Kidney epithelial cell (primary cell): ENCODE measurements around the gene DEUP1. TPM values are rescaled to one million over a fixed set of nuclear protein-coding genes. Genes with fewer than 3 reads are reported as not detected.

Experiments
- DNase-seq: peaks from one replicate; pipeline ENCODE4 v3.0.0-alpha.2; 2010; ENCODE audit warnings: low read depth
- H3K27me3 ChIP-seq: 2 replicates; pipeline ENCODE4 v1.6.0; 2011; ENCODE audit warnings: low read length; ENCODE audit not compliant: control insufficient read depth, insufficient read depth
- H3K36me3 ChIP-seq: 2 replicates; pipeline ENCODE4 v1.5.1; 2011; ENCODE audit warnings: low read length; ENCODE audit not compliant: control insufficient read depth, insufficient read depth
- H3K4me3 ChIP-seq: 2 replicates; pipeline ENCODE4 v1.5.1; 2011; ENCODE audit warnings: low read depth, mild to moderate bottlenecking, control low read depth, low read length
- total RNA-seq: library from RNA; depleted of rRNA; stranded (reverse); fragments of >200 nt; gene quantifications from 2 replicates; pipeline ENCODE4 v1.2.3, GENCODE V29; 2015
- TF ChIP-seq, protein P1 (sequence below): IDR thresholded peaks from 2 replicates; pipeline ENCODE4 v1.5.1; 2011; ENCODE audit warnings: mild to moderate bottlenecking, moderate library complexity, low read length, control low read depth, inconsistent platforms; ENCODE audit not compliant: insufficient read depth, poor library complexity, severe bottlenecking

The DEUP1 gene
- total RNA-seq, 1 donor from 2014 or later = not detected

DNA sequence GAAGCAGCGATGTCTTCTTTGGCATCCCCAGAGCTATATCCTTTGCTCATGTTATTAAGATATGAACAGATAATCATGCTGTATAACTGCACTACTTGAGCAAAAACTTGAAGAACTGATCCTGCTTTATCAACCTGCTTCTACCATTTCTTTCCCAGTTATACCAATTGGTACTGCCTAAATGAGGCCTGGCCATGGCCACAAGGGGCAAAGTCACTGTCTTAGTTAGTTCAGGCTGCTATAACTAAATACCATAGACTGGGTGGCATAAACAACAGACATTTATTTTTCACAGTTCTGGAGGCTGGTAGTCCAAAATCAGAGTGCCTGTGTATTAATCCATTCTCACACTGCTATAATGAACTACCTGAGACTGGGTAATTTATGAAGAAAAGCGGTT lies 37.5 kb downstream of the DEUP1 start:
- H3K4me3 ChIP-seq = no peak overlapping the region
- no peaks in the 10 kb centered on the region for H3K36me3 ChIP-seq
- no peak for DNase-seq
- TF ChIP-seq, protein P1, sequence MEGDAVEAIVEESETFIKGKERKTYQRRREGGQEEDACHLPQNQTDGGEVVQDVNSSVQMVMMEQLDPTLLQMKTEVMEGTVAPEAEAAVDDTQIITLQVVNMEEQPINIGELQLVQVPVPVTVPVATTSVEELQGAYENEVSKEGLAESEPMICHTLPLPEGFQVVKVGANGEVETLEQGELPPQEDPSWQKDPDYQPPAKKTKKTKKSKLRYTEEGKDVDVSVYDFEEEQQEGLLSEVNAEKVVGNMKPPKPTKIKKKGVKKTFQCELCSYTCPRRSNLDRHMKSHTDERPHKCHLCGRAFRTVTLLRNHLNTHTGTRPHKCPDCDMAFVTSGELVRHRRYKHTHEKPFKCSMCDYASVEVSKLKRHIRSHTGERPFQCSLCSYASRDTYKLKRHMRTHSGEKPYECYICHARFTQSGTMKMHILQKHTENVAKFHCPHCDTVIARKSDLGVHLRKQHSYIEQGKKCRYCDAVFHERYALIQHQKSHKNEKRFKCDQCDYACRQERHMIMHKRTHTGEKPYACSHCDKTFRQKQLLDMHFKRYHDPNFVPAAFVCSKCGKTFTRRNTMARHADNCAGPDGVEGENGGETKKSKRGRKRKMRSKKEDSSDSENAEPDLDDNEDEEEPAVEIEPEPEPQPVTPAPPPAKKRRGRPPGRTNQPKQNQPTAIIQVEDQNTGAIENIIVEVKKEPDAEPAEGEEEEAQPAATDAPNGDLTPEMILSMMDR = no peak
- no peaks in the 10 kb centered on the region for H3K27me3 ChIP-seq

DNA sequence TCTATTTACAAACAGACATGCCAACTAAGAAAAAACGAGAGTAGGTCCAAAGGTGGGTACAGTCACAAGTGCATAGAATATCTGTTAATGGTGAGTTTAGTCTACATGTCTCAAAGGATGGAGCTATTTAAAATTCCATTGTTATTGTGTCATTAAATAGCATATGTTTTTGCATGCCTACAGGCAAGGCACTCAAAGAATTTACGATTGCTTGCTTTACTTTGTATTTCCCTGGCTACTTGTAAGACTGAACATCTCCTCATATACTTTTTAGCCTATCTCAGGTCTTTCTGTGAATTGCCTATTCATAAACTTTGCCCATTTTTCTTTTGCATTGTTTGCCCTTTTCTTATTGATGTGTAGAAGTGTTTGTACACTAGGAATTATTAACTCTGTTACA lies 39.7 kb downstream of the DEUP1 start:
- TF ChIP-seq, protein P1 = no peak
- Histone ChIP-seq H3K36me3 (no peaks in the 10 kb centered on the region), H3K4me3 (no peak overlapping the region), H3K27me3 (no peaks in the 10 kb centered on the region)
- no peak for DNase-seq

DNA sequence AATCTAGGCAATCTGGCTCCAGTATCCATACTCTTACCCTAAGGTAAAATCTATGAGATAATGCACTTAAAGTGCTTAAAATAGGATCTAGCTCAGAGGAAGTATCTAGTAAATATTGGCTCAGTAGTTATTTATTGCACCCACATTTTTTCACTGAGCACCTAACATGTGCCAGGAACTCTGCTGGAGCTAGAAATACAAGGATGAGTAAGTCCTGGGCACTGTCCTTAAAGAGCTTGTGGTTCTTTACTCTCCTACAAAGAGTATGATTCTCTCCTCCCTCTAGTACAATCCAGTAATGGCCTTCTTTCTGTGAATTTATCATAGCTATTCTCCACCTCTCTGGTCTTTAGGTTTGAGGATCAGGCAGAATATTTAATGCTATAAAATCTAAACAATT lies 59.2 kb downstream of the DEUP1 start:
- Histone ChIP-seq H3K27me3 (no peaks in the 10 kb centered on the region), H3K36me3 (no peaks in the 10 kb centered on the region), H3K4me3 (no peak overlapping the region)
- no peak for DNase-seq
- TF ChIP-seq, protein P1 = no peak

DNA sequence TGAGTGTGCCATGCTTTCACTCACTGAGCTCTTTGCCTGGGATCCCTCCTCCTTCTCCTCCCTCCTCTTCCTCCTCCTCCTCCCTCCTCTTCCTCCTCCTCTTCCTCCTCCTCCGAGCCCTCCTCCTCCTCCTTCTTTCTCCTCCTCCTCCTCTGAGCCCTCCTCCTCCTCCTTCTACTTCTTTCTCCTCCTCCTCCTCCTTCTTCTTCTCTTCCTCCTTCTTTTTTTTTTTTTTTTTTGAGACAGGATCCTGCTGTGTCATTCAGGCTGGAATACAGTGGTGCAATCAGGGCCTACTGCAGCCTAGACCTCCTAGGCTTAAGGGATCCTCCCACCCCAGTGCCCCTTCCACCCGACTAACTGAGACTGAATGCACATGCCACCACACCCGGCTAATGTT lies 62.3 kb downstream of the DEUP1 start:
- no peak for DNase-seq
- no peak overlapping the region for H3K4me3 ChIP-seq
- TF ChIP-seq, protein P1 = no peak
- no peaks in the 10 kb centered on the region for H3K27me3 ChIP-seq
- no peaks in the 10 kb centered on the region for H3K36me3 ChIP-seq

DNA sequence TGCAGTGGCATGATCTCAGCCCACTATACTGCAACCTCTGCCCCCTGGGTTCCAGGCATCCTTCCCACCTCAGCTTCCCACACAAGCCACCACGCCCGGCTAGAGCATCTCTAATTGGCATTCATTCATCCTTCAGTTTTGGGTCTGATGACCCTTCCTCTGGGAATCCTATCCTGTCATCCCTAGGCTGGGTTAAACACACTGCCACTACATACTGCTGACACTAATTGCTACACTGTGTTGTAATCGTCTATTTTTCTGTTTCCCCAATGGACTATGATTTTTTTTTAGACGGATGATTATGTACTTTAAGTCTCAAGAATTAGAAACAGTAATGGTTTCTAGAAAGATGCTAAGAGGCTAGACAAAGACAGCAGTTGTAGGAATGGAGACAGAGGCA lies 62.8 kb downstream of the DEUP1 start:
- TF ChIP-seq, protein P1 = no peak
- no peak for DNase-seq
- Histone ChIP-seq H3K27me3 (no peaks in the 10 kb centered on the region), H3K36me3 (no peaks in the 10 kb centered on the region), H3K4me3 (no peak overlapping the region)

DNA sequence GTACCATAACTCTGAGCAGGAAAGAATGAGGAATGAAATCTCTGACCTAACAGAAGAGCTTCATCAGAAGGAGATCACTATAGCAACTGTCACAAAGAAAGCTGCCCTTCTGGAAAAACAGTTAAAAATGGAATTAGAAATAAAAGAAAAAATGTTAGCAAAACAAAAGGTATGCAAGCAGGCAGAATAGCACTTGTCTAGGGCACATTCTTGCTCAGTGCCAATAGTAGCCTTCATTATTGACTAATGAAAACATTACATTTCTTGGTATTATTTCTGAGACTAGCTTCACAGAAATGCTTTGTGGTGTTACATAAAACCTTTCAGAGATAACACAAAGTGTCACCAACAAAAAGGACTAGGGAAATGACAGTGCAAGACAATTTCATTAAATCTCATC lies 63.9 kb downstream of the DEUP1 start:
- Histone ChIP-seq H3K36me3 (no peaks in the 10 kb centered on the region), H3K27me3 (no peaks in the 10 kb centered on the region), H3K4me3 (no peak overlapping the region)
- TF ChIP-seq, protein P1 = no peak
- no peak for DNase-seq
